GM12891 (cell line): ENCODE data around the gene IKZF2.
A peak's percentile ranks its signal among the peaks of the same experiment; 100 is the strongest.
"Not testable (repeated sequence)": the region's sequence is repeated elsewhere in the genome, so short reads cannot be mapped to it uniquely, and the experiment has no call there.

Experiments used
- DNase-seq: peaks from one replicate; pipeline ENCODE4 v3.0.0; 2011; ENCODE audit warnings: low spot score; ENCODE audit not compliant: insufficient read length
- FAIRE-seq: peaks from 2 replicates; lab custom pipeline; 2011; peaks lifted over from hg19 to GRCh38; lab: Jason Lieb, UNC
- PAX5 ChIP-seq: IDR thresholded peaks from 2 replicates; pipeline ENCODE4 v1.6.1; 2011; ENCODE audit warnings: low read length, moderate library complexity, mild to moderate bottlenecking; ENCODE audit not compliant: insufficient read depth, severe bottlenecking
- POLR2A ChIP-seq: IDR thresholded peaks from 2 replicates; pipeline ENCODE4 v1.6.1; 2011; ENCODE audit warnings: low read depth, low read length, control low read depth
- POLR2AphosphoS5 ChIP-seq: IDR thresholded peaks from 2 replicates; pipeline ENCODE4 v1.6.1; 2011; ENCODE audit warnings: low read depth, low read length, control low read depth
- POU2F2 ChIP-seq: IDR thresholded peaks from 2 replicates; pipeline ENCODE4 v1.6.1; 2011; ENCODE audit warnings: low read depth, mild to moderate bottlenecking, control low read depth, low read length, moderate library complexity
- SPI1 ChIP-seq: IDR thresholded peaks from 2 replicates; pipeline ENCODE4 v1.6.1; 2011; ENCODE audit warnings: low read depth, low read length, control low read depth
- TAF1 ChIP-seq: IDR thresholded peaks from 2 replicates; pipeline ENCODE4 v1.6.1; 2011; ENCODE audit warnings: low read depth, low read length, control low read depth

Gene IKZF2

DNA sequence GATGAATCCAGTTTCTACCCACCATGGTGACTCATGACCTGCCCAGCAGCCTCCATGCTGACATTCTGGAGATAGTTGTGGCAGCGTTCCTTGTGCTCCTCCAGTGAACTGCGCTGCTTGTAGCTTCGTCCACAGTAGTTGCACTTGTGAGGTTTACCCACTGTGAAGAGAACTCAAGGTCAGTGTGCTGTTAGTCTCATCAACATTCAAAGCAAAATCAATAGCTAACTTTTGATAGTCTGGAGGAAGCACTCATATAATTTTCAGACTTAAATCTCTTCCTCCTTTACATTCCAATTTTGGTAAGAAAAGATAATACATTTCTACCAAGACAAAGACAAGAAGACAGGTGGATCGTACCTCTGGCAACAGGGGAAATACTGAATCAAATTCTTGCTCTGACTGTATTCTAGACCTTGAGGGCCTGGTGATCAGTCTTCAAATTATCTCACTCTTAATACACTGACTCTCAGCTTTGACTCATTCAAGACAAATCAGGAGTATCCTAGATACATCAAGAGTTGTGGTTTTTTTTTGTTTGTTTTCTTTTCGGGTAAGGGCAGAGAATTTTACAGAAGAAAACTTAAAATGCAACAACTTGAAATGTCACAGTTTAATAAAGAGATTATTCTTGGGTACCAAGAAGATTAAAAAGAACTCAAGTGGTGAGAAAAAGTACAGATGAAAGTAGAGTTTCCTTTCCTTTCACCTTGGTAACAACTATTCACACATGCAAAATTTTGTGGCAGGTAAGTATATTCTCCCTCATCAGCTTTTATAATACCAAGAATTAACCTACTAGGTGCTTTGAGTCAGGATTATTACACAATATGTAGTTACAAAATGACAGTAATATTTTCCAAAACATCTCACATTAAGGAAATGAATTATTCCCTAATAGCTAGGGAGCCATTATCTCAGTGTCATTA lies 129.2 kb downstream of the IKZF2 start:
- TF ChIP-seq PAX5 (no peak), POLR2A (peak; percentile 91), POU2F2 (no peak), POLR2AphosphoS5 (peak; percentile 95), TAF1 (peak; percentile 84), SPI1 (no peak)
- no peak for DNase-seq
- FAIRE-seq: peak; percentile 96

GRCh38 chr2:213020913-213021312 lies 130.5 kb downstream of the IKZF2 start:
- not testable (repeated sequence) for DNase-seq, FAIRE-seq
- TF ChIP-seq POLR2A: 0 out of 2 replicates have a peak, but pooled peaks have one; percentile 38
- TF ChIP-seq POLR2AphosphoS5: peak; percentile 51; the same call in 1 of the 2 replicates

DNA sequence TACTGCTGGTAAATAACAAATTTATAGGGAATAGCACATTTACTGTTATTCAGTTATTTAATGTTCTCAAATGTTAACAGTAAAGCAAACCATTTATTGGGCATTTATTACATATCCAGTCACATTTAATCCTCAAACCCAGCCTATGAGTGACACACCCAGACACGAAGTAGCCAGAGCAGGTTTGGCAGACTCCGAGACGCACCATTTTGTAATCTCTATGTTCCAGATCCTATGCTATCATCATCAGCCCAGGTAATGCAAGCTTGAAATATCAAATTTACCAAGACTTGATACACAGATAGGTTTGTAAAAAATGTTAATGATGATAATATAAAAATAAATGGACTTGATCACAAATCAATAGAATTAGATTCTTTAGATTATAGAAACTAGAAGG lies 131.1 kb downstream of the IKZF2 start:
- FAIRE-seq (peak; percentile 55), DNase-seq (no peak)
- TF ChIP-seq POU2F2: no peak
- no peak for TF ChIP-seq SPI1
- no peak for TF ChIP-seq POLR2A
- TF ChIP-seq TAF1: 0 out of 2 replicates have a peak, but pooled peaks have one; percentile 24
- 0 out of 2 replicates have a peak, but pooled peaks have one; percentile 17 for TF ChIP-seq POLR2AphosphoS5
- no peak for TF ChIP-seq PAX5

- TF ChIP-seq POLR2A (peak; percentile 41; the same call in 1 of the 2 replicates), POLR2AphosphoS5 (no peak; the same call in 1 of the 2 replicates)
- FAIRE-seq: peak; percentile 13
- DNase-seq: no peak
Observed at GRCh38 chr2:213019368-213019767, 132.0 kb downstream of the IKZF2 start.

GRCh38 chr2:213018340-213018901 lies 133.0 kb downstream of the IKZF2 start:
- FAIRE-seq: peak; percentile 76
- TF ChIP-seq POLR2AphosphoS5: no peak
- TF ChIP-seq SPI1: no peak
- no peak for TF ChIP-seq POU2F2
- no peak for TF ChIP-seq POLR2A
- no peak for DNase-seq

- FAIRE-seq (peak; percentile 88), DNase-seq (no peak)
- TF ChIP-seq SPI1: no peak
- TF ChIP-seq PAX5: no peak
- no peak for TF ChIP-seq TAF1
- no peak; the same call in 1 of the 2 replicates for TF ChIP-seq POLR2AphosphoS5
- TF ChIP-seq POU2F2: no peak
- TF ChIP-seq POLR2A: no peak
Observed at GRCh38 chr2:213017404-213017803, 134.0 kb downstream of the IKZF2 start.

GRCh38 chr2:213016984-213017351 lies 134.4 kb downstream of the IKZF2 start:
- FAIRE-seq (no peak), DNase-seq (no peak)
- no peak for TF ChIP-seq SPI1
- TF ChIP-seq POLR2AphosphoS5: no peak
- no peak for TF ChIP-seq TAF1
- no peak for TF ChIP-seq PAX5
- no peak for TF ChIP-seq POLR2A

GRCh38 chr2:213016166-213016983 lies 135.0 kb downstream of the IKZF2 start:
- DNase-seq (no peak), FAIRE-seq (peak; percentile 87)
- TF ChIP-seq POLR2AphosphoS5: peak; percentile 41; the same call in 1 of the 2 replicates
- TF ChIP-seq POLR2A: no peak

DNA sequence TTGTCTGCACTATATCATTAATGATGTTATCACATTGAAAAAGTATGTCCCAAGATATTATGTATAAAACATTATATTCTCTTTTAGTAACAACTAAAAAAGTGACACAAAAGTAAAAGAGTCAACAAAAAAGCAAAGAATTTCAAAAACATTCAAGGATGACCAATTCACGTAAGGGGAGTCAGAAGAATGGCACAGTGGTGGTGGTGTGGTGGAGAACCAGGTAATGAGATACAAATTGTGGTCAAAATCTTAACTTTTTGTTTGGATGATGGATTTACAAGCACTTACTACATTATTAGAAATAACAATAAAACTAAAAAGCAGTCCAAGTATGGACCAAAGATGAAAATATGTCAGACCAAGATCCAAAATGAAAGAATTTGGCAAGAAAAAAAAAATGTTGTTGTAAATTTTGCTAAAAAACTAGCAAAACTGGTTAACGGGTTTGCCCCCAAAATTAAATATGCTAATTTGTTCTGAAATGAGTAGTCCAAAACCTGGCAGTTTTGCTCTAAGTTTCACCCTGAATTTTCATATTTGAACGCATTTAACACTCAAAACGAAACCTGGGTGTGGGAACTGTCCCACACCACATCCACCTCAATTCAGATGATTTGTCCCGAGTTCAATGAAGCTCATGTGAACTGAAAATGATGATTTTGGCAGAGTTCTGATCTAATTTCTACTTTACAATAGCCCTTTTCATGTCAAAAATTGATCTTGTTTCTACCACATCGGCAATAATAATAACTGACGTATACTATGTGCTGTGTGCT lies 135.8 kb downstream of the IKZF2 start:
- TF ChIP-seq TAF1: 0 out of 2 replicates have a peak, but pooled peaks have one; percentile 50
- peak; percentile 34 for TF ChIP-seq PAX5
- peak; percentile 67 for TF ChIP-seq POLR2A
- TF ChIP-seq SPI1: peak; percentile 47
- TF ChIP-seq POLR2AphosphoS5: peak; percentile 82
- TF ChIP-seq POU2F2: peak; percentile 96
- DNase-seq (no peak), FAIRE-seq (peak; percentile 91)
